Glomerular endothelial cell (primary cell): ENCODE data around the gene PABPC3. TPM values are rescaled to one million over a fixed set of nuclear protein-coding genes. Genes with fewer than 3 reads are reported as not detected.

Source experiments
- DNase-seq: peaks from one replicate; pipeline ENCODE4 v3.0.0-alpha.2; 2011; ENCODE audit warnings: low read depth, low spot score; ENCODE audit errors: extremely low read depth
- total RNA-seq: library from RNA; depleted of rRNA; stranded (reverse); fragments of >200 nt; gene quantifications from 2 replicates; pipeline ENCODE4 v1.2.3, GENCODE V29; 2015

Gene PABPC3
- total RNA-seq, 1 donor from 2014 or later: 0.06 TPM

- no peak for DNase-seq
Measured at GRCh38 chr13:25110956-25111584, 15.1 kb downstream of the PABPC3 start.

- DNase-seq: no peak
Measured at GRCh38 chr13:25111585-25111956, 15.6 kb downstream of the PABPC3 start.

- no peak for DNase-seq
Measured at GRCh38 chr13:25112695-25113255, 16.8 kb downstream of the PABPC3 start.

GRCh38 chr13:25114220-25114619 is 18.3 kb downstream of the PABPC3 start:
- DNase-seq: peak; percentile 36

GRCh38 chr13:25116044-25116443 is 20.1 kb downstream of the PABPC3 start:
- DNase-seq: no peak

GRCh38 chr13:25117312-25117711 is 21.4 kb downstream of the PABPC3 start:
- DNase-seq: no peak

GRCh38 chr13:25118378-25118905 is 22.5 kb downstream of the PABPC3 start:
- no peak for DNase-seq

GRCh38 chr13:25130944-25131343 is 35.0 kb downstream of the PABPC3 start:
- no peak for DNase-seq

- no peak for DNase-seq
Measured at GRCh38 chr13:25131881-25132420, 36.0 kb downstream of the PABPC3 start.

- no peak for DNase-seq
Measured at GRCh38 chr13:25132751-25133390, 36.9 kb downstream of the PABPC3 start.

GRCh38 chr13:25135896-25136295 is 40.0 kb downstream of the PABPC3 start:
- no peak for DNase-seq

GRCh38 chr13:25136880-25137787 is 41.2 kb downstream of the PABPC3 start:
- no peak for DNase-seq

- no peak for DNase-seq
Measured at GRCh38 chr13:25137788-25138115, 41.8 kb downstream of the PABPC3 start.

GRCh38 chr13:25141042-25141441 is 45.1 kb downstream of the PABPC3 start:
- no peak for DNase-seq

GRCh38 chr13:25143706-25144105 is 47.8 kb downstream of the PABPC3 start:
- no peak for DNase-seq

- no peak for DNase-seq
Measured at GRCh38 chr13:25147638-25148401, 51.9 kb downstream of the PABPC3 start.

- no peak for DNase-seq
Measured at GRCh38 chr13:25148402-25148771, 52.5 kb downstream of the PABPC3 start.
